AG10803 (cell line): ENCODE results near the gene GARS1.

Experiments used
- DNase-seq: peaks from one replicate; pipeline ENCODE4 v3.0.0; 2010; ENCODE audit warnings: low read depth
- H3K4me3 ChIP-seq: 2 replicates; pipeline ENCODE4 v1.5.1; 2011; ENCODE audit warnings: mild to moderate bottlenecking, low read length, control low read depth
- CTCF ChIP-seq: conservative IDR thresholded peaks from 2 replicates; pipeline ENCODE4 v1.5.1; 2011; ENCODE audit warnings: mild to moderate bottlenecking, low read length, control low read depth, inconsistent platforms

The GARS1 gene

GRCh38 chr7:30594540-30595435 lies at the start of gene GARS1:
GARS1 (plus strand) TSS chr7:30594878; CDS start chr7:30594922, 44 bp downstream.
- no peak for TF ChIP-seq CTCF
- H3K4me3 ChIP-seq, result peak within 1 kb of the TSS; percentile 100
- DNase-seq, result peak; percentile 92

- peak; percentile 60 for DNase-seq
- H3K4me3 ChIP-seq, result no peak overlapping the region
- TF ChIP-seq CTCF, result no peak
Measured at GRCh38 chr7:30545791-30546555, 48.7 kb upstream of the GARS1 start.

GRCh38 chr7:30546596-30546995 lies 48.1 kb upstream of the GARS1 start:
- TF ChIP-seq CTCF, result no peak
- no peak overlapping the region for H3K4me3 ChIP-seq
- no peak for DNase-seq

- H3K4me3 ChIP-seq, result no peak overlapping the region
- peak; percentile 60 for DNase-seq
- TF ChIP-seq CTCF, result peak; percentile 84
Measured at GRCh38 chr7:30548845-30549244, 45.8 kb upstream of the GARS1 start.

- no peak overlapping the region for H3K4me3 ChIP-seq
- TF ChIP-seq CTCF, result no peak
- no peak for DNase-seq
Measured at GRCh38 chr7:30549931-30550493, 44.7 kb upstream of the GARS1 start.

- DNase-seq, result no peak
- TF ChIP-seq CTCF, result no peak
- no peak overlapping the region for H3K4me3 ChIP-seq
Measured at GRCh38 chr7:30552330-30552729, 42.3 kb upstream of the GARS1 start.
